Activated naive CD4-positive, alpha-beta T cell treated with anti-CD3 and anti-CD28 coated beads for 36 hours (primary cell): ENCODE measurements around the gene NMBR. TPM values are rescaled to one million over a fixed set of nuclear protein-coding genes. Genes with fewer than 3 reads are reported as not detected.
"Not testable (repeated sequence)": the region's sequence is repeated elsewhere in the genome, so short reads cannot be mapped to it uniquely, and the experiment has no call there.

Source experiments
- CTCF ChIA-PET: fragments of 350-600 bp; sonication (Branson Sonifier 250); formaldehyde crosslinking; loops from one replicate; lab custom pipeline; 2021; ENCODE audit warnings: antibody characterized with exemption; lab: Charles Lee
- DNase-seq: peaks from one replicate; pipeline ENCODE4 v3.0.0-alpha.2; 2020
- H3K27ac Mint-ChIP-seq: one replicate; pipeline ENCODE4 v1.8.0; 2021; ENCODE audit warnings: mild to moderate bottlenecking, mixed read lengths
- H3K27me3 Mint-ChIP-seq: one replicate; pipeline ENCODE4 v1.8.0; 2021; ENCODE audit warnings: low read depth, mixed read lengths
- H3K36me3 Mint-ChIP-seq: one replicate; pipeline ENCODE4 v1.8.0; 2021; ENCODE audit warnings: low read depth, mixed read lengths
- H3K4me1 Mint-ChIP-seq: one replicate; pipeline ENCODE4 v1.8.0; 2021; ENCODE audit warnings: low read depth, mixed read lengths
- H3K4me3 Mint-ChIP-seq: one replicate; pipeline ENCODE4 v1.8.0; 2021; ENCODE audit warnings: mild to moderate bottlenecking, moderate library complexity, mixed read lengths
- H3K9me3 Mint-ChIP-seq: one replicate; pipeline ENCODE4 v1.8.0; 2021; ENCODE audit warnings: mixed read lengths
- intact Hi-C: fragments of 100-400 bp; cut with micrococcal nuclease; formaldehyde crosslinking; loops from one replicate; pipeline ENCODE4 v1.15.1; 2023
- total RNA-seq, 2 experiments: library from RNA; stranded (reverse); gene quantifications; one replicate each; pipeline ENCODE4 v1.2.3, GENCODE V29; 2021

Gene NMBR
- total RNA-seq, 2 experiments from 2014 or later: not detected

- Mint-ChIP-seq H3K27me3 (no peaks in the 10 kb centered on the region), H3K4me1 (peaks cover 72% of the 10 kb centered on the region), H3K9me3 (no peaks in the 10 kb centered on the region), H3K4me3 (no peak overlapping the region), H3K36me3 (peaks cover 10% of the 10 kb centered on the region), H3K27ac (no peak overlapping the region)
- intact Hi-C loops: no loop called here
- CTCF ChIA-PET: interaction anchor here (0.8 kb wide), 1 partner anchor 43 kb away, joined by 4 read pairs; no protein-coding TSS in a partner anchor
- no peak for DNase-seq
Observed at GRCh38 chr6:142153196-142153595, 6.3 kb upstream of the NMBR start.

- H3K4me3 Mint-ChIP-seq: no peak overlapping the region
- no peak overlapping the region for H3K27ac Mint-ChIP-seq
- H3K4me1 Mint-ChIP-seq: peaks cover 73% of the 10 kb centered on the region
Observed at GRCh38 chr6:142152746-142153145, 5.8 kb upstream of the NMBR start.

GRCh38 chr6:142141531-142141930 lies 5.4 kb downstream of the NMBR start:
- DNase-seq, H3K27ac Mint-ChIP-seq, H3K4me3 Mint-ChIP-seq, CTCF ChIA-PET, H3K9me3 Mint-ChIP-seq, H3K4me1 Mint-ChIP-seq, H3K36me3 Mint-ChIP-seq: not testable (repeated sequence)
- intact Hi-C loops: loop anchor here (10.0 kb wide), 1 partner anchor 713 kb away; no protein-coding TSS in a partner anchor
- peaks cover 12% of the 10 kb centered on the region for H3K27me3 Mint-ChIP-seq

More at GRCh38 chr6:142152746-142153145, 5.8 kb upstream of the NMBR start:
- intact Hi-C loops: no loop called here
- Mint-ChIP-seq H3K9me3 (no peaks in the 10 kb centered on the region), H3K36me3 (peaks cover 10% of the 10 kb centered on the region), H3K27me3 (no peaks in the 10 kb centered on the region)
- DNase-seq: no peak
- CTCF ChIA-PET: no interaction called here

GRCh38 chr6:142138876-142139275 lies 8.0 kb downstream of the NMBR start:
- Mint-ChIP-seq H3K27me3 (peaks cover 15% of the 10 kb centered on the region), H3K27ac (no peak overlapping the region), H3K36me3 (no peaks in the 10 kb centered on the region), H3K9me3 (no peaks in the 10 kb centered on the region), H3K4me1 (no peaks in the 10 kb centered on the region), H3K4me3 (no peak overlapping the region)
- CTCF ChIA-PET: no interaction called here
- intact Hi-C loops: no loop called here
- no peak for DNase-seq

- H3K9me3 Mint-ChIP-seq: no peaks in the 10 kb centered on the region
- H3K27me3 Mint-ChIP-seq: peaks cover 11% of the 10 kb centered on the region
- no peaks in the 10 kb centered on the region for H3K36me3 Mint-ChIP-seq
- intact Hi-C loops: no loop called here
- no peaks in the 10 kb centered on the region for H3K4me1 Mint-ChIP-seq
- no peak within 1 kb of the TSS for H3K4me3 Mint-ChIP-seq
- CTCF ChIA-PET: no interaction called here
- DNase-seq: no peak
- no peak within 1 kb of the TSS for H3K27ac Mint-ChIP-seq
Observed at GRCh38 chr6:142132625-142133024, 14.3 kb downstream of the NMBR start, which contains the start of gene GJE1. TSS of gene GJE1 (plus strand) at chr6:142132925. CDS start at chr6:142133159, 234 bp downstream.

- no peaks in the 10 kb centered on the region for H3K4me1 Mint-ChIP-seq
- no peak for DNase-seq
- CTCF ChIA-PET: interaction anchor here (0.6 kb wide), 1 partner anchor 731 kb away, joined by 3 read pairs; no protein-coding TSS in a partner anchor
- H3K27me3 Mint-ChIP-seq: peaks cover 6% of the 10 kb centered on the region
- H3K9me3 Mint-ChIP-seq: no peaks in the 10 kb centered on the region
- H3K36me3 Mint-ChIP-seq: no peaks in the 10 kb centered on the region
- no peak overlapping the region for H3K4me3 Mint-ChIP-seq
- intact Hi-C loops: no loop called here
- no peak overlapping the region for H3K27ac Mint-ChIP-seq
Observed at GRCh38 chr6:142130814-142131213, 16.1 kb downstream of the NMBR start.

- DNase-seq: no peak
- no peaks in the 10 kb centered on the region for H3K36me3 Mint-ChIP-seq
- CTCF ChIA-PET: interaction anchor here (2.6 kb wide), 1 partner anchor 9 kb away, joined by 23 read pairs; no protein-coding TSS in a partner anchor
- no peak overlapping the region for H3K4me3 Mint-ChIP-seq
- H3K27me3 Mint-ChIP-seq: peaks cover 6% of the 10 kb centered on the region
- H3K4me1 Mint-ChIP-seq: no peaks in the 10 kb centered on the region
- no peaks in the 10 kb centered on the region for H3K9me3 Mint-ChIP-seq
- intact Hi-C loops: no loop called here
- H3K27ac Mint-ChIP-seq: no peak overlapping the region
Observed at GRCh38 chr6:142121342-142121741, 25.6 kb downstream of the NMBR start.

- CTCF ChIA-PET: no interaction called here
- Mint-ChIP-seq H3K9me3 (no peaks in the 10 kb centered on the region), H3K36me3 (no peaks in the 10 kb centered on the region), H3K4me1 (no peaks in the 10 kb centered on the region), H3K27ac (no peak overlapping the region), H3K27me3 (peaks cover 5% of the 10 kb centered on the region), H3K4me3 (no peak overlapping the region)
- no peak for DNase-seq
- intact Hi-C loops: no loop called here
Observed at GRCh38 chr6:142118925-142119324, 28.0 kb downstream of the NMBR start.

GRCh38 chr6:142118328-142118727 lies 28.6 kb downstream of the NMBR start:
- intact Hi-C loops: no loop called here
- H3K4me1 Mint-ChIP-seq: no peaks in the 10 kb centered on the region
- H3K4me3 Mint-ChIP-seq: no peak overlapping the region
- no peak overlapping the region for H3K27ac Mint-ChIP-seq
- H3K27me3 Mint-ChIP-seq: peaks cover 5% of the 10 kb centered on the region
- CTCF ChIA-PET: no interaction called here
- DNase-seq: no peak
- no peaks in the 10 kb centered on the region for H3K36me3 Mint-ChIP-seq
- no peaks in the 10 kb centered on the region for H3K9me3 Mint-ChIP-seq

- Mint-ChIP-seq H3K9me3 (no peaks in the 10 kb centered on the region), H3K4me3 (no peak overlapping the region), H3K27me3 (peaks cover 5% of the 10 kb centered on the region), H3K36me3 (no peaks in the 10 kb centered on the region), H3K4me1 (no peaks in the 10 kb centered on the region), H3K27ac (no peak overlapping the region)
- intact Hi-C loops: no loop called here
- no peak for DNase-seq
- CTCF ChIA-PET: interaction anchor here (0.8 to 1.4 kb wide), 2 partner anchors 120 to 128 kb away, joined by 3 to 4 read pairs; no protein-coding TSS in a partner anchor
Observed at GRCh38 chr6:142117366-142117765, 29.6 kb downstream of the NMBR start.

GRCh38 chr6:142112451-142113061 lies 34.4 kb downstream of the NMBR start:
- CTCF ChIA-PET: interaction anchor here (0.6 to 4.2 kb wide), 10 partner anchors 9 to 1105 kb away, joined by 3 to 63 read pairs (median 4); no protein-coding TSS in a partner anchor
- DNase-seq: peak; percentile 88
- peaks cover 3% of the 10 kb centered on the region for H3K27me3 Mint-ChIP-seq
- intact Hi-C loops: loop anchor here (1.0 to 2.0 kb wide), 3 partner anchors 123 to 518 kb away; no protein-coding TSS in a partner anchor
- H3K4me1 Mint-ChIP-seq: no peaks in the 10 kb centered on the region
- H3K9me3 Mint-ChIP-seq: no peaks in the 10 kb centered on the region
- H3K4me3 Mint-ChIP-seq: no peak overlapping the region
- H3K36me3 Mint-ChIP-seq: no peaks in the 10 kb centered on the region
- no peak overlapping the region for H3K27ac Mint-ChIP-seq

- DNase-seq, H3K9me3 Mint-ChIP-seq, intact Hi-C loops, H3K4me1 Mint-ChIP-seq, H3K4me3 Mint-ChIP-seq, H3K36me3 Mint-ChIP-seq, H3K27me3 Mint-ChIP-seq, H3K27ac Mint-ChIP-seq: not testable (repeated sequence)
- CTCF ChIA-PET: interaction anchor here (3.0 to 4.2 kb wide), 2 partner anchors 11 to 122 kb away, joined by 23 to 63 read pairs; no protein-coding TSS in a partner anchor
Observed at GRCh38 chr6:142110820-142111219, 36.1 kb downstream of the NMBR start.

- H3K4me1 Mint-ChIP-seq, intact Hi-C loops, H3K36me3 Mint-ChIP-seq, H3K27me3 Mint-ChIP-seq, CTCF ChIA-PET, H3K27ac Mint-ChIP-seq, H3K9me3 Mint-ChIP-seq, H3K4me3 Mint-ChIP-seq, DNase-seq: not testable (repeated sequence)
Observed at GRCh38 chr6:142104820-142105219, 42.1 kb downstream of the NMBR start.
